Measurements from ENCODE around the gene GP1BB. TPM values are rescaled to one million over a fixed set of nuclear protein-coding genes. Genes with fewer than 3 reads are reported as not detected.

Gene GP1BB
- total RNA-seq, 4 donors from 2014 or later: 1.4 to 3.5 (median 2.3) TPM; not detected in 1

GRCh38 chr22:19743651-19744050 is 20.3 kb downstream of the GP1BB start:
- Histone ChIP-seq H3K4me3 (no peak overlapping the region), H3K27ac (peak overlapping the region in 2 of 4 donors; percentile 85 to 88), H3K4me1 (peaks cover 19 to 20% of the 10 kb centered on the region in 2 donors), H3K36me3 (no peaks in the 10 kb centered on the region), H3K9me3 (no peaks in the 10 kb centered on the region), H3K27me3 (no peaks in the 10 kb centered on the region)
- TF ChIP-seq CTCF (IDR thresholded peaks at IDR 0.05 in 4 of 5, conservative IDR thresholded peaks at IDR 0.05 in 1 of 5) (no peak), POLR2A (IDR thresholded peaks at IDR 0.05) (no peak)
- intact Hi-C loops (cut with DNase I; ENCODE audit: low total_unique reads) (no loop called here), in situ Hi-C loops (cut with MboI; ENCODE audit: low sequenced_read_pairs in 4 of 4) (no loop called here)
- no peak for ATAC-seq
- no peak for DNase-seq

GRCh38 chr22:19744350-19745006 is 21.1 kb downstream of the GP1BB start:
- intact Hi-C loops (cut with DNase I; ENCODE audit: low total_unique reads) (loop anchor here (1.0 to 5.0 kb wide), 3 partner anchors 108 to 452 kb away; partner anchors contain the start of genes CLTCL1, GNB1L and RTL10), in situ Hi-C loops (cut with MboI; ENCODE audit: low sequenced_read_pairs in 4 of 4) (no loop called here)

GRCh38 chr22:19745155-19746101 is 22.1 kb downstream of the GP1BB start:
- H3K4me1 ChIP-seq: peaks cover 19 to 36% of the 10 kb centered on the region in 2 donors
- in situ Hi-C loops (cut with MboI; ENCODE audit: low sequenced_read_pairs in 4 of 4): no loop called here
- H3K4me3 ChIP-seq: peak overlapping the region in 1 of 4 donors; percentile 2
- TF ChIP-seq POLR2A (IDR thresholded peaks at IDR 0.05) (peak; percentile 55 to 57), CTCF (IDR thresholded peaks at IDR 0.05 in 4 of 5, conservative IDR thresholded peaks at IDR 0.05 in 1 of 5) (peak in 1 of 5 experiments; percentile 47)
- intact Hi-C loops (cut with DNase I; ENCODE audit: low total_unique reads): loop anchor here (1.0 to 5.0 kb wide), 3 partner anchors 107 to 453 kb away; partner anchors contain the start of genes CLTCL1, GNB1L and RTL10
- H3K27me3 ChIP-seq: no peaks in the 10 kb centered on the region
- no peaks in the 10 kb centered on the region for H3K9me3 ChIP-seq
- peak overlapping the region; percentile 85 to 98 (median 90) for H3K27ac ChIP-seq
- ATAC-seq (peak; percentile 86 to 88), DNase-seq (peak; percentile 97 to 99)
- H3K36me3 ChIP-seq: no peaks in the 10 kb centered on the region

More at GRCh38 chr22:19744350-19745006, 21.1 kb downstream of the GP1BB start:
- TF ChIP-seq CTCF (IDR thresholded peaks at IDR 0.05 in 4 of 5, conservative IDR thresholded peaks at IDR 0.05 in 1 of 5) (no peak), POLR2A (IDR thresholded peaks at IDR 0.05) (no peak)
- ATAC-seq (peak; percentile 7), DNase-seq (no peak)
- Histone ChIP-seq H3K4me1 (peaks cover 19 to 28% of the 10 kb centered on the region in 2 donors), H3K36me3 (no peaks in the 10 kb centered on the region), H3K4me3 (no peak overlapping the region), H3K27ac (peak overlapping the region; percentile 82 to 93 (median 86)), H3K9me3 (no peaks in the 10 kb centered on the region), H3K27me3 (no peaks in the 10 kb centered on the region)

- TF ChIP-seq POLR2A (IDR thresholded peaks at IDR 0.05): no peak
- no peak for TF ChIP-seq CTCF (IDR thresholded peaks at IDR 0.05 in 4 of 5, conservative IDR thresholded peaks at IDR 0.05 in 1 of 5)
- DNase-seq: no peak
- intact Hi-C loops (cut with DNase I; ENCODE audit: low total_unique reads): loop anchor here (5.0 kb wide), 2 partner anchors 106 to 454 kb away; partner anchors contain the start of genes CLTCL1, GNB1L and RTL10
- Histone ChIP-seq H3K36me3 (no peaks in the 10 kb centered on the region), H3K27ac (peak overlapping the region; percentile 85 to 98 (median 90)), H3K9me3 (no peaks in the 10 kb centered on the region), H3K4me1 (peaks cover 19 to 36% of the 10 kb centered on the region in 2 donors), H3K4me3 (no peak overlapping the region), H3K27me3 (no peaks in the 10 kb centered on the region)
- ATAC-seq: no peak
- in situ Hi-C loops (cut with MboI; ENCODE audit: low sequenced_read_pairs in 4 of 4): no loop called here
These were observed 23.4 kb downstream of the GP1BB start for GRCh38 chr22:19746726-19747125.
